Endothelial cell (in vitro differentiated cells): ENCODE data around the gene HTR3B. TPM values are rescaled to one million over a fixed set of nuclear protein-coding genes. Genes with fewer than 3 reads are reported as not detected.
A peak's percentile ranks its signal among the peaks of the same experiment; 100 is the strongest.

Experiments
- DNase-seq: peaks from one replicate; pipeline ENCODE4 v3.0.0; 2021; ENCODE audit warnings: low spot score
- H3K27ac Mint-ChIP-seq: one replicate; pipeline ENCODE4 v1.8.0; 2021; ENCODE audit warnings: mixed read lengths, inconsistent platforms; ENCODE audit not compliant: unreplicated experiment
- H3K27me3 Mint-ChIP-seq: one replicate; pipeline ENCODE4 v1.8.0; 2021; ENCODE audit warnings: mild to moderate bottlenecking, moderate library complexity, mixed read lengths, inconsistent platforms; ENCODE audit not compliant: unreplicated experiment
- H3K36me3 Mint-ChIP-seq: one replicate; pipeline ENCODE4 v1.8.0; 2021; ENCODE audit warnings: mild to moderate bottlenecking, low read depth, mixed read lengths, inconsistent platforms; ENCODE audit not compliant: unreplicated experiment
- H3K4me1 Mint-ChIP-seq: one replicate; pipeline ENCODE4 v1.8.0; 2021; ENCODE audit warnings: mild to moderate bottlenecking, mixed read lengths, inconsistent platforms; ENCODE audit not compliant: unreplicated experiment
- H3K4me3 Mint-ChIP-seq: one replicate; pipeline ENCODE4 v1.8.0; 2021; ENCODE audit warnings: mild to moderate bottlenecking, mixed read lengths, inconsistent platforms; ENCODE audit not compliant: unreplicated experiment
- H3K9me3 Mint-ChIP-seq: one replicate; pipeline ENCODE4 v1.8.0; 2021; ENCODE audit warnings: mixed read lengths, inconsistent platforms; ENCODE audit not compliant: unreplicated experiment
- CTCF ChIP-seq: fragments of 200-600 bp; sonication (generic); IDR thresholded peaks from one replicate; pipeline ENCODE4 v1.5.0; 2021; ENCODE audit warnings: antibody characterized with exemption; ENCODE audit not compliant: unreplicated experiment
- total RNA-seq: library from RNA; stranded (reverse); fragmentation: NEBNext Ultra II Directional; extraction: Animal tissue kit (Norgen Biotek cat#: 25700); gene quantifications from one replicate; pipeline ENCODE4 v1.2.1, GENCODE V29; 2021; ENCODE audit not compliant: unreplicated experiment

Gene HTR3B
- total RNA-seq, 1 donor from 2014 or later = not detected

GRCh38 chr11:113991170-113991569 lies 86.6 kb downstream of the HTR3B start:
- Mint-ChIP-seq H3K4me3 (no peak overlapping the region), H3K27me3 (peaks cover 3% of the 10 kb centered on the region), H3K9me3 (no peaks in the 10 kb centered on the region), H3K27ac (no peak overlapping the region), H3K36me3 (no peaks in the 10 kb centered on the region), H3K4me1 (no peaks in the 10 kb centered on the region)
- TF ChIP-seq CTCF = no peak
- peak; percentile 64 for DNase-seq

- H3K4me3 Mint-ChIP-seq = no peak overlapping the region
- DNase-seq = no peak
- no peak overlapping the region for H3K27ac Mint-ChIP-seq
- H3K9me3 Mint-ChIP-seq = no peaks in the 10 kb centered on the region
- peaks cover 3% of the 10 kb centered on the region for H3K27me3 Mint-ChIP-seq
- no peaks in the 10 kb centered on the region for H3K4me1 Mint-ChIP-seq
- no peaks in the 10 kb centered on the region for H3K36me3 Mint-ChIP-seq
- no peak for TF ChIP-seq CTCF
Observed at GRCh38 chr11:113991718-113992458, 87.3 kb downstream of the HTR3B start.

GRCh38 chr11:113992459-113993110 lies 88.0 kb downstream of the HTR3B start:
- DNase-seq = no peak
- Mint-ChIP-seq H3K27ac (no peak overlapping the region), H3K27me3 (peaks cover 3% of the 10 kb centered on the region)

GRCh38 chr11:113994077-113994954 lies 89.7 kb downstream of the HTR3B start:
- Mint-ChIP-seq H3K27ac (no peak overlapping the region), H3K4me3 (no peak overlapping the region), H3K27me3 (peaks cover 3% of the 10 kb centered on the region), H3K9me3 (no peaks in the 10 kb centered on the region), H3K36me3 (no peaks in the 10 kb centered on the region), H3K4me1 (no peaks in the 10 kb centered on the region)
- peak; percentile 43 for DNase-seq
- peak; percentile 71 for TF ChIP-seq CTCF

More at GRCh38 chr11:113992459-113993110, 88.0 kb downstream of the HTR3B start:
- Mint-ChIP-seq H3K4me3 (no peak overlapping the region), H3K36me3 (no peaks in the 10 kb centered on the region), H3K9me3 (no peaks in the 10 kb centered on the region), H3K4me1 (no peaks in the 10 kb centered on the region)
- no peak for TF ChIP-seq CTCF

Other genes with a start within 250 kb of the HTR3B start
- 2.7 TPM for gene TMPRSS5, start 198.5 kb upstream of the HTR3B start, total RNA-seq
- gene ZW10, start 131.1 kb upstream of the HTR3B start, total RNA-seq = 25.2 TPM
- gene CLDN25, start 125.0 kb upstream of the HTR3B start, total RNA-seq = not detected
- 89.8 TPM for gene USP28, start 29.2 kb upstream of the HTR3B start, total RNA-seq
- not detected for gene HTR3A, start 70.3 kb downstream of the HTR3B start, total RNA-seq
- 0.54 TPM for gene ZBTB16, start 154.9 kb downstream of the HTR3B start, total RNA-seq